GM23338 (cell line): Measurements from ENCODE around the gene FAM118B. TPM values are rescaled to one million over a fixed set of nuclear protein-coding genes. Genes with fewer than 3 reads are reported as not detected.

ENCODE experiments used
- ATAC-seq: fragments of 200-7000 bp; cut with Tn5 transposase; 3 replicates; pipeline ENCODE4 v1.9.1; 2020
- DNase-seq: peaks from one replicate; pipeline ENCODE4 v3.0.0-alpha.2; 2015; ENCODE audit warnings: low spot score
- H2AFZ ChIP-seq: fragments of 200-600 bp; sonication (generic); 2 replicates; pipeline ENCODE4 v1.8.0; 2016; ENCODE audit warnings: antibody characterized with exemption, mild to moderate bottlenecking, moderate library complexity
- H3F3A ChIP-seq: fragments of 200-600 bp; sonication (generic); replicated peaks from 2 replicates; pipeline ENCODE4 v1.8.0; 2017; ENCODE audit warnings: antibody characterized with exemption, mixed run types, low read depth
- H3K27ac ChIP-seq: fragments of 200-600 bp; sonication (generic); 2 replicates; pipeline ENCODE4 v1.6.1; 2016; ENCODE audit warnings: low read depth
- H3K27me3 ChIP-seq: fragments of 200-600 bp; sonication (generic); 2 replicates; pipeline ENCODE4 v1.8.0; 2016; ENCODE audit warnings: mild to moderate bottlenecking, mixed run types, moderate library complexity; ENCODE audit not compliant: insufficient read depth
- H3K36me3 ChIP-seq: fragments of 200-600 bp; sonication (generic); 2 replicates; pipeline ENCODE4 v1.8.0; 2016; ENCODE audit warnings: mild to moderate bottlenecking; ENCODE audit not compliant: insufficient read depth
- H3K4me1 ChIP-seq: fragments of 200-600 bp; sonication (generic); 2 replicates; pipeline ENCODE4 v1.8.0; 2016; ENCODE audit warnings: mild to moderate bottlenecking, moderate library complexity; ENCODE audit not compliant: insufficient read depth
- H3K4me2 ChIP-seq: fragments of 200-600 bp; sonication (generic); 2 replicates; pipeline ENCODE4 v1.7.1; 2017; ENCODE audit warnings: mixed run types
- H3K4me3 ChIP-seq: fragments of 200-600 bp; sonication (generic); 2 replicates; pipeline ENCODE4 v1.6.1; 2016; ENCODE audit warnings: mixed run types
- H3K79me2 ChIP-seq: fragments of 200-600 bp; sonication (generic); replicated peaks from 2 replicates; pipeline ENCODE4 v1.8.0; 2017; ENCODE audit warnings: mild to moderate bottlenecking; ENCODE audit not compliant: insufficient read depth
- H3K9me2 ChIP-seq: fragments of 200-600 bp; sonication (generic); 2 replicates; pipeline ENCODE4 v1.8.0; 2017; ENCODE audit not compliant: insufficient read depth
- H4K20me1 ChIP-seq: fragments of 200-600 bp; sonication (generic); replicated peaks from 2 replicates; pipeline ENCODE4 v1.8.0; 2017; ENCODE audit warnings: mild to moderate bottlenecking; ENCODE audit not compliant: insufficient read depth
- H3K27ac Mint-ChIP-seq: 2 replicates; pipeline ENCODE4 v1.8.0; 2020; ENCODE audit warnings: inconsistent platforms, mild to moderate bottlenecking, moderate library complexity, mixed read lengths
- H3K27me3 Mint-ChIP-seq: 3 replicates; pipeline ENCODE4 v1.8.0; 2022; ENCODE audit warnings: low read depth, mild to moderate bottlenecking, moderate library complexity, mixed read lengths, inconsistent platforms; ENCODE audit not compliant: insufficient read depth, poor library complexity
- H3K36me3 Mint-ChIP-seq: 3 replicates; pipeline ENCODE4 v1.8.0; 2021; ENCODE audit warnings: low read depth, mild to moderate bottlenecking, inconsistent platforms, moderate library complexity, mixed read lengths
- H3K4me1 Mint-ChIP-seq: 3 replicates; pipeline ENCODE4 v1.8.0; 2020; ENCODE audit warnings: mild to moderate bottlenecking, inconsistent platforms, mixed read lengths
- H3K4me3 Mint-ChIP-seq: 3 replicates; pipeline ENCODE4 v1.8.0; 2021; ENCODE audit warnings: moderate library complexity, mild to moderate bottlenecking, inconsistent platforms, mixed read lengths
- H3K9me3 Mint-ChIP-seq: 3 replicates; pipeline ENCODE4 v1.8.0; 2020; ENCODE audit warnings: moderate library complexity, mild to moderate bottlenecking, inconsistent platforms, mixed read lengths
- CREB1 ChIP-seq: fragments of 250-450 bp; sonication (Bioruptor Pico); IDR thresholded peaks from 2 replicates; pipeline ENCODE4 v1.5.0; 2020; ENCODE audit warnings: low read depth, mild to moderate bottlenecking, moderate library complexity
- CTCF ChIP-seq, 2 experiments: fragments of 200-600 bp in 1 of 2; sonication (generic) in 1 of 2; conservative IDR thresholded peaks; 2 replicates each; pipeline versions ENCODE4 v1.5.1 to v1.6.1; 2016 to 2017; ENCODE audit warnings: antibody characterized with exemption in 2 of 2, low read depth in 2 of 2, mild to moderate bottlenecking in 2 of 2, moderate library complexity in 1 of 2
- ETS1 ChIP-seq: IDR thresholded peaks from 2 replicates; pipeline ENCODE4 v1.6.1; 2016; ENCODE audit warnings: antibody characterized with exemption
- EZH2phosphoT487 ChIP-seq: fragments of 200-600 bp; sonication (generic); IDR thresholded peaks from one replicate; pipeline ENCODE4 v1.8.1; 2018; ENCODE audit warnings: antibody characterized with exemption; ENCODE audit not compliant: unreplicated experiment
- JUNB ChIP-seq: IDR thresholded peaks from one replicate; pipeline ENCODE4 v1.6.1; 2016; ENCODE audit warnings: antibody characterized with exemption; ENCODE audit not compliant: unreplicated experiment
- POLR2AphosphoS5 ChIP-seq: IDR thresholded peaks from 2 replicates; pipeline ENCODE4 v1.6.1; 2016; ENCODE audit warnings: antibody characterized with exemption, low read depth
- REST ChIP-seq: IDR thresholded peaks from one replicate; pipeline ENCODE4 v1.6.1; 2018; ENCODE audit warnings: antibody characterized with exemption; ENCODE audit not compliant: unreplicated experiment
- ZNF114 ChIP-seq: fragments of 250-450 bp; sonication (Bioruptor Pico); IDR thresholded peaks from 2 replicates; pipeline ENCODE4 v1.5.0; 2020; ENCODE audit warnings: mild to moderate bottlenecking, moderate library complexity
- ZNF331 ChIP-seq: fragments of 250-450 bp; sonication (Bioruptor Pico); IDR thresholded peaks from 2 replicates; pipeline ENCODE4 v1.5.0; 2020; ENCODE audit warnings: low read depth, mild to moderate bottlenecking, moderate library complexity
- ZNF462 ChIP-seq: fragments of 250-450 bp; sonication (Bioruptor Pico); IDR thresholded peaks from 2 replicates; pipeline ENCODE4 v1.5.0; 2020; ENCODE audit warnings: mild to moderate bottlenecking, moderate library complexity
- polyA plus RNA-seq: library from polyadenylated mRNA; unstranded; fragments of >200 nt; fragmentation: Nextera tagmentation; extraction: Ambion mirVana; gene quantifications from 2 replicates; pipeline ENCODE4 v1.2.1, GENCODE V29; 2016
- total RNA-seq: library from RNA; depleted of rRNA; stranded (reverse); fragments of >200 nt; shearing (Covaris generic); gene quantifications from 2 replicates; pipeline ENCODE4 v1.2.3, GENCODE V29; 2014

The FAM118B gene
- total and polyA plus RNA-seq, 2 experiments from 2014 or later: 33.7 to 43.4 TPM

GRCh38 chr11:126246636-126247035 is 35.1 kb downstream of the FAM118B start (continued):
- no peak for TF ChIP-seq ZNF462
- no peak for TF ChIP-seq CTCF (conservative IDR thresholded peaks at IDR 0.05; ENCODE audit: low read depth in 2 of 2)
- TF ChIP-seq POLR2AphosphoS5: no peak
- no peak for TF ChIP-seq ZNF331 (CRISPR knock-in tag)

- DNase-seq (no peak), ATAC-seq (no peak)
- peaks cover 6% of the 10 kb centered on the region; the same call in 1 of the 2 replicates for H3F3A ChIP-seq
- peaks cover 5% of the 10 kb centered on the region; the same call in 1 of the 2 replicates for H4K20me1 ChIP-seq
- no peaks in the 10 kb centered on the region for H3K27me3 ChIP-seq
- no peak overlapping the region for H3K4me3 Mint-ChIP-seq
- H3K9me2 ChIP-seq: no peaks in the 10 kb centered on the region
- no peak overlapping the region for H3K4me2 ChIP-seq
- H3K4me1 Mint-ChIP-seq: no peaks in the 10 kb centered on the region
- no peak overlapping the region for H3K4me3 ChIP-seq
- H3K36me3 Mint-ChIP-seq: peaks cover 61% of the 10 kb centered on the region; the same call in 2 of the 3 replicates
- no peak overlapping the region for H3K27ac Mint-ChIP-seq
- TF ChIP-seq CTCF (conservative IDR thresholded peaks at IDR 0.05; ENCODE audit: low read depth in 2 of 2) (no peak), POLR2AphosphoS5 (no peak), EZH2phosphoT487 (no peak), ZNF331 (CRISPR knock-in tag) (no peak), ZNF114 (CRISPR knock-in tag) (no peak), CREB1 (CRISPR knock-in tag) (no peak), ETS1 (no peak), REST (no peak), JUNB (no peak)
- H3K27me3 Mint-ChIP-seq: no peaks in the 10 kb centered on the region
- H3K27ac ChIP-seq: no peak overlapping the region
- no peaks in the 10 kb centered on the region for H3K79me2 ChIP-seq
- H3K4me1 ChIP-seq: no peaks in the 10 kb centered on the region
- H2AFZ ChIP-seq: no peak overlapping the region
- no peaks in the 10 kb centered on the region for H3K9me3 Mint-ChIP-seq
- peaks cover 12% of the 10 kb centered on the region for H3K36me3 ChIP-seq
Observed at GRCh38 chr11:126253265-126253664, 41.7 kb downstream of the FAM118B start.
